ENCODE measurements around the gene CLEC12A. TPM values are rescaled to one million over a fixed set of nuclear protein-coding genes. Genes with fewer than 3 reads are reported as not detected.

Gene CLEC12A
- total and polyA plus RNA-seq, 2 of the 13 experiments (the other 11 are each of a cell fraction or from before 2014, with no cell fraction given): not detected

DNA sequence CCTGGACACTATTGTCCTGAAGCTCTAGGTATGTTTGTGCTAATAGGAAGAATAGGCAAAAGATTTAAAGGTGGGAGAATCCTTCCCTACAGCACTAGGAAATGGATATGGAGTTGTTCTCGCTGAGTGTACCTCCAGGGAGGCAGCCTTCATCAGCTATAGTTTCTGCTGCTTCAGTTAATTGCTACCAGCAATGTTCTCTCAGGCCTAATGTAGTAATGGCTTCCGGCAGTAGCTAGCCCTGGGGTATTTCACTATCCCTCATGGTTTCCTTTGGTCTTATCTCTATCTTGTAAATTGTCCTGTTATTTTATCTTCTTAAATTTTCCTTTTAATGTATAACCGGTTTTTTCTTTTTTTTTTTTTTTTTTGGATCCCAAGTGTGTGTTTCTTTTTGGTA is 9.3 kb upstream of the CLEC12A start:
- no peaks in the 10 kb centered on the region for H3K79me2 ChIP-seq (ENCODE audit: insufficient read depth, low read length)
- FAIRE-seq (no peak), DNase-seq (ENCODE audit: low spot score) (no peak), ATAC-seq (no peak)
- no peaks in the 10 kb centered on the region for H3K36me3 ChIP-seq (replicated peaks in 1 of 2; ENCODE audit: control insufficient read depth in 1 of 2, insufficient read depth in 2 of 2, low read length in 2 of 2)
- WGBS (ENCODE audit: low lambda C conversion rate): 18% methylated on average over 3 of the region's 3 CpGs
- TF ChIP-seq ZNF703 (CRISPR knock-in tag; IDR thresholded peaks at IDR 0.05; ENCODE audit: borderline replicate concordance) (no peak), MIXL1 (CRISPR knock-in tag; IDR thresholded peaks at IDR 0.05) (no peak), BRCA1 (CRISPR knock-in tag; IDR thresholded peaks at IDR 0.05) (no peak), MAZ (IDR thresholded peaks at IDR 0.05; ENCODE audit: borderline replicate concordance, low read depth, low read length) (no peak), MAZ (CRISPR knock-in tag; IDR thresholded peaks at IDR 0.05; ENCODE audit: low read depth) (no peak)
- TF ChIP-seq, protein P1, sequence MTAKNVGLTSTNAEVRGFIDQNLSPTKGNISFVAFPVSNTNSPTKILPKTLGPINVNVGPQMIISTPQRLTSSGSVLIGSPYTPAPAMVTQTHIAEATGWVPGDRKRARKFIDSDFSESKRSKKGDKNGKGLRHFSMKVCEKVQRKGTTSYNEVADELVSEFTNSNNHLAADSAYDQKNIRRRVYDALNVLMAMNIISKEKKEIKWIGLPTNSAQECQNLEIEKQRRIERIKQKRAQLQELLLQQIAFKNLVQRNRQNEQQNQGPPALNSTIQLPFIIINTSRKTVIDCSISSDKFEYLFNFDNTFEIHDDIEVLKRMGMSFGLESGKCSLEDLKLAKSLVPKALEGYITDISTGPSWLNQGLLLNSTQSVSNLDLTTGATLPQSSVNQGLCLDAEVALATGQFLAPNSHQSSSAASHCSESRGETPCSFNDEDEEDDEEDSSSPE (CRISPR knock-in tag; IDR thresholded peaks at IDR 0.05): no peak
- TF ChIP-seq, protein P2, sequence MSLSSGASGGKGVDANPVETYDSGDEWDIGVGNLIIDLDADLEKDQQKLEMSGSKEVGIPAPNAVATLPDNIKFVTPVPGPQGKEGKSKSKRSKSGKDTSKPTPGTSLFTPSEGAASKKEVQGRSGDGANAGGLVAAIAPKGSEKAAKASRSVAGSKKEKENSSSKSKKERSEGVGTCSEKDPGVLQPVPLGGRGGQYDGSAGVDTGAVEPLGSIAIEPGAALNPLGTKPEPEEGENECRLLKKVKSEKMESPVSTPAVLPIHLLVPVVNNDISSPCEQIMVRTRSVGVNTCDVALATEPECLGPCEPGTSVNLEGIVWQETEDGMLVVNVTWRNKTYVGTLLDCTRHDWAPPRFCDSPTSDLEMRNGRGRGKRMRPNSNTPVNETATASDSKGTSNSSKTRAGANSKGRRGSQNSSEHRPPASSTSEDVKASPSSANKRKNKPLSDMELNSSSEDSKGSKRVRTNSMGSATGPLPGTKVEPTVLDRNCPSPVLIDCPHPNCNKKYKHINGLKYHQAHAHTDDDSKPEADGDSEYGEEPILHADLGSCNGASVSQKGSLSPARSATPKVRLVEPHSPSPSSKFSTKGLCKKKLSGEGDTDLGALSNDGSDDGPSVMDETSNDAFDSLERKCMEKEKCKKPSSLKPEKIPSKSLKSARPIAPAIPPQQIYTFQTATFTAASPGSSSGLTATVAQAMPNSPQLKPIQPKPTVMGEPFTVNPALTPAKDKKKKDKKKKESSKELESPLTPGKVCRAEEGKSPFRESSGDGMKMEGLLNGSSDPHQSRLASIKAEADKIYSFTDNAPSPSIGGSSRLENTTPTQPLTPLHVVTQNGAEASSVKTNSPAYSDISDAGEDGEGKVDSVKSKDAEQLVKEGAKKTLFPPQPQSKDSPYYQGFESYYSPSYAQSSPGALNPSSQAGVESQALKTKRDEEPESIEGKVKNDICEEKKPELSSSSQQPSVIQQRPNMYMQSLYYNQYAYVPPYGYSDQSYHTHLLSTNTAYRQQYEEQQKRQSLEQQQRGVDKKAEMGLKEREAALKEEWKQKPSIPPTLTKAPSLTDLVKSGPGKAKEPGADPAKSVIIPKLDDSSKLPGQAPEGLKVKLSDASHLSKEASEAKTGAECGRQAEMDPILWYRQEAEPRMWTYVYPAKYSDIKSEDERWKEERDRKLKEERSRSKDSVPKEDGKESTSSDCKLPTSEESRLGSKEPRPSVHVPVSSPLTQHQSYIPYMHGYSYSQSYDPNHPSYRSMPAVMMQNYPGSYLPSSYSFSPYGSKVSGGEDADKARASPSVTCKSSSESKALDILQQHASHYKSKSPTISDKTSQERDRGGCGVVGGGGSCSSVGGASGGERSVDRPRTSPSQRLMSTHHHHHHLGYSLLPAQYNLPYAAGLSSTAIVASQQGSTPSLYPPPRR (CRISPR knock-in tag; IDR thresholded peaks at IDR 0.05; ENCODE audit: borderline replicate concordance): no peak
- TF ChIP-seq, protein P3, sequence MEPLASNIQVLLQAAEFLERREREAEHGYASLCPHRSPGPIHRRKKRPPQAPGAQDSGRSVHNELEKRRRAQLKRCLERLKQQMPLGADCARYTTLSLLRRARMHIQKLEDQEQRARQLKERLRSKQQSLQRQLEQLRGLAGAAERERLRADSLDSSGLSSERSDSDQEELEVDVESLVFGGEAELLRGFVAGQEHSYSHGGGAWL (CRISPR knock-in tag; IDR thresholded peaks at IDR 0.05): no peak
- TF ChIP-seq, protein P4, sequence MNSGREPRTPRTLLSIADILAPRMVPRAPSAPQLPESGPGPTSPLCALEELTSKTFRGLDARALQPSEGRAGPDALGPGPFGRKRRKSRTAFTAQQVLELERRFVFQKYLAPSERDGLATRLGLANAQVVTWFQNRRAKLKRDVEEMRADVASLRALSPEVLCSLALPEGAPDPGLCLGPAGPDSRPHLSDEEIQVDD (CRISPR knock-in tag; IDR thresholded peaks at IDR 0.05; ENCODE audit: borderline replicate concordance): no peak
- TF ChIP-seq, protein P5, sequence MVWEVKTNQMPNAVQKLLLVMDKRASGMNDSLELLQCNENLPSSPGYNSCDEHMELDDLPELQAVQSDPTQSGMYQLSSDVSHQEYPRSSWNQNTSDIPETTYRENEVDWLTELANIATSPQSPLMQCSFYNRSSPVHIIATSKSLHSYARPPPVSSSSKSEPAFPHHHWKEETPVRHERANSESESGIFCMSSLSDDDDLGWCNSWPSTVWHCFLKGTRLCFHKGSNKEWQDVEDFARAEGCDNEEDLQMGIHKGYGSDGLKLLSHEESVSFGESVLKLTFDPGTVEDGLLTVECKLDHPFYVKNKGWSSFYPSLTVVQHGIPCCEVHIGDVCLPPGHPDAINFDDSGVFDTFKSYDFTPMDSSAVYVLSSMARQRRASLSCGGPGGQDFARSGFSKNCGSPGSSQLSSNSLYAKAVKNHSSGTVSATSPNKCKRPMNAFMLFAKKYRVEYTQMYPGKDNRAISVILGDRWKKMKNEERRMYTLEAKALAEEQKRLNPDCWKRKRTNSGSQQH (CRISPR knock-in tag; IDR thresholded peaks at IDR 0.05; ENCODE audit: low read depth): no peak
- TF ChIP-seq, protein P6, sequence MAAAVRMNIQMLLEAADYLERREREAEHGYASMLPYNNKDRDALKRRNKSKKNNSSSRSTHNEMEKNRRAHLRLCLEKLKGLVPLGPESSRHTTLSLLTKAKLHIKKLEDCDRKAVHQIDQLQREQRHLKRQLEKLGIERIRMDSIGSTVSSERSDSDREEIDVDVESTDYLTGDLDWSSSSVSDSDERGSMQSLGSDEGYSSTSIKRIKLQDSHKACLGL (CRISPR knock-in tag; IDR thresholded peaks at IDR 0.05): no peak
- H2AFZ ChIP-seq (ENCODE audit: low read length): no peak overlapping the region
- ChIA-PET CTCF (ENCODE audit: low intra/inter-chr PET ratio, low total read pairs) (no interaction called here), POLR2A (no interaction called here)
- intact Hi-C loops (cut with micrococcal nuclease; ENCODE audit: unreplicated experiment) (no loop called here), in situ Hi-C loops (cut with HindIII; ENCODE audit: extremely low pct_ligation_motif_present, low pct_unique_long_range_greater_than_20kb) (no loop called here)
- no peaks in the 10 kb centered on the region for H4K20me1 ChIP-seq (ENCODE audit: insufficient read depth, low read length)
- H3K27me3 ChIP-seq (ENCODE audit: control insufficient read depth in 1 of 2, insufficient read depth in 2 of 2, low read length in 2 of 2): no peaks in the 10 kb centered on the region
- no peak overlapping the region for H3K27ac ChIP-seq (ENCODE audit: extremely low read length, insufficient read depth, low read length)
- BruUV-seq (replicated peaks): no TSS peak
- H3K4me3 ChIP-seq (replicated peaks in 1 of 3; ENCODE audit: insufficient read depth in 1 of 3, low read depth in 2 of 3, low read length in 3 of 3): no peak overlapping the region
- no peak overlapping the region for H3K4me2 ChIP-seq (ENCODE audit: low read depth, low read length)
- no peak overlapping the region for H3K9ac ChIP-seq (ENCODE audit: insufficient read depth, low read depth, low read length)
- H3K4me1 ChIP-seq (ENCODE audit: insufficient read depth, low read length): no peaks in the 10 kb centered on the region
- no peaks in the 10 kb centered on the region for H3K9me3 ChIP-seq (ENCODE audit: low read length)

Data from HepG2 (cell line).